Ramos (cell line): ENCODE data around the gene NPHS1.
"Not testable (repeated sequence)": the region's sequence is repeated elsewhere in the genome, so short reads cannot be mapped to it uniquely, and the experiment has no call there.

ENCODE experiments used
- in situ Hi-C: fragments of 300-500 bp; cut with MboI; formaldehyde crosslinking; loops from one replicate; pipeline ENCODE4 v1.14.3; 2022; ENCODE audit warnings: low sequenced_read_pairs; ENCODE audit not compliant: unreplicated experiment

Gene NPHS1

GRCh38 chr19:35822579-35822978 lies 29.7 kb downstream of the NPHS1 start:
- in situ Hi-C loops = no loop called here

GRCh38 chr19:35818445-35818844 lies 33.9 kb downstream of the NPHS1 start:
- in situ Hi-C loops = no loop called here

- in situ Hi-C loops = no loop called here
Measured at GRCh38 chr19:35816846-35817245, 35.5 kb downstream of the NPHS1 start.

DNA sequence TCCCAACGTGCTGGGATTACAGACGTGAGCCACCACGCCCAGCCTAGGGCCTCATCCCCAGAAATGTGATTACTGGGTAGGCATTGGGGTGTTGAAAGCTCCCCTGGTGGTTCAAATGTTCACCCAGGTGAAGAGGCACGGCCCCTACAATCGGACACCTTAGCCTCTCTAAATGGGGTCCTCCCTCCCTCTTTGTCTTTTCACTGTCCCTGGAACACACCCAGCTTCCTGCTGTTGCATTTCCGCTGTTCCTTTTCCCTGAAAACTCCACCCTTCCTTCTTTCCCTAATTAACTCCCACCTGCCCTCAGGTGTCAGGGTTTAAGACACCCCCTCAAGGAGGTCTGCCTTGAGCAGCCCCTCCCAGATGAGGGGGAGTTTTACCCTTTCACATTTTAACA lies 36.0 kb downstream of the NPHS1 start:
- in situ Hi-C loops = no loop called here

GRCh38 chr19:35813043-35813890 lies 39.0 kb downstream of the NPHS1 start:
- in situ Hi-C loops = no loop called here

DNA sequence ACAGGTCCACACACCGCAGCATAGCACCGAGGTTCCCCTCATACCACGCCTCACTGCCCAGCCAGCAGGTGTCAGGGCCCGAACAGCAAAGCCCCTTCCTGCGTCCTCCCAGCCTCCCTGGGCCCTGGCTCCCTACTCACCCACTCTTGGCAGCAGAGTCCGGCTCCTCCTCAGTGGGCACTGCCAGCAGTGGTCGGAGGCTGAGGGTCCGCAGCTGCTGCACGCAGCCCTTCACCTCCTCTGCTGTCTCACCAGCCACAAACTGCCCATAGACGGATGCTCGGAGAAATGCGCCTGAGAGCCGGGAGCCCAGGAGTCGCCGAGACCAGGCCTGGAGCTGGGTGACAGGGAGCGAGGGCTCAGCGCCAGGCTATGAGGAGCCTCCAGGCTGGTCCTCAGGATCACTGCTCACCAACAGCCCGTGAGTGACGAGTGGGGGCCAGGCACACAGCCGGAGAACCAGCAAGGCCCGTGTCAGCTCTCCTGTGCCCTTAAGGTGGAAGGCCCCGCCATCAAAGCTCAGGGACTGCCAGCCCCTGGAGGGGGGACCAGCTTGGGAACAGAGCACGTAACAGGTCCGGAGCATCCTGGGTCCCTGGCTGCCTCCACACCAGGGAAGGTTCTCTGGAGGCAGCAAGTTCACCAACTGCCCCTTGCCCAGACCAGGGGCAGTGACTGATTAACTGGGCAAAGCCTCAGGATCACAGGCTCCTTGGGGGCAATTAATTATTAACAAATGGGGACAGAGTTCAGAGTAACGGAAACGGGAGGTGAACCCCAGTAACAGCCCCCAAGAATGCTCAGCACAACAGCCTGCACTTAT lies 39.9 kb downstream of the NPHS1 start, which contains the start of gene PRODH2:
Gene PRODH2, minus strand, starts transcription at position 626 of the 823 bp plus-strand sequence. Its CDS starts 40 bp downstream, at position 586.
- in situ Hi-C loops = no loop called here

- in situ Hi-C loops = no loop called here
Measured at GRCh38 chr19:35811317-35812219, 40.7 kb downstream of the NPHS1 start.

DNA sequence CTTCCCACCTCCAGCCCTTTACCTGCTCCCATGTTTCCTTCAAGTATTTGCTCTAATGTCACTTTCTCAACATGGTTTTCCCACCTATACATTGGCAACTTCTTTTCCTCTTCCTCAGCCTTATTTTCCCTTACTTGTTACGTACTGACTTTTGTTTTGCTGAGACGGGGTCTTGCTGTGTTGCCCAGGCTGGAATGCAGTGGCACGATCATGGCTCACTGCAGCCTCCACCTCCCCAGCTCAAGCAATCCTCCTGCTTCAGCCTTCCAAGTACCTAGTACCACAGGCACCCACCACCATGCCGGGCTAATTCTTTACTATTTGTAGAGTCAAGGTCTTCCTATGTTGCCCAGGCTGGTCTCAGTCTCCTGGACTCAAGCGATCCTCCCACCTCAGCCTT lies 44.7 kb downstream of the NPHS1 start:
- in situ Hi-C loops = no loop called here

DNA sequence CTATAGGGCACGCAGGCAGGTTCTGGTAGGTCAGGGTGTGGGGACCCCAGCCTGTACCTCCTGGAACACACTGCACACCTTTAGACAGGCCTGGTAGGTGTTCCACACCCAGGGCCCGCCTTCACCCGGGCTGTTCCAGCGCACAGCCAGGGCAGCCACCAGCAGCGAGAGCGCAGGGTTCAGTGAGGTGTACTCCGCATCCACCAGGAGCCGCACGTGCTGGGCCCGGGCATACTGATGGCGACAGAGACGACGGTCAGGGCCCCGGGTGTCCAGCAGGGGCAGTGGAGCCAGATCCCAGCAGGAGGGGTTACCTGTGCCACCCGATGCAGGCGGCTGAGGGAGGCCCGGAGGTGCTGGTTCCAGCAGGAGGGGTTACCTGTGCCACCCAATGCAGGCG lies 45.7 kb downstream of the NPHS1 start:
- in situ Hi-C loops = no loop called here

- in situ Hi-C loops = no loop called here
Measured at GRCh38 chr19:35805526-35806102, 46.7 kb downstream of the NPHS1 start.

DNA sequence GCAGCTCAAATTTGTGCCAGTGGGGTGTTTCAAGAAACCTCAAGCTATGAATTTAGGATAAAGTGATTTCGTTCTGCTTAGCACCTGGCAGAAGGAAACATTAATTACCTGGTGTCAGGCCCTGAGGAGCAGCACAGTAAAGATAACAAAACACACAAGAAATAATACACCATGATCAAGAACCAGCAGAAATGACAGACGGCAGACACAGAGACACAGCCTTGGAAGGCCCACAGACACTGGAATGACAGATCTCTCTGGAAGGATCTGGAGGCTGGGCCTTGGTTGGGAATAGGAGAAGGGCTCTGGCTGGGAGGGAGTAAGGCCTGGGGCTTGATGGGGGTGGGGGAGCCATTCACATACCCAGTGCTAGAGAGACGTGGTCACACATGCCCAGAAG lies 50.5 kb downstream of the NPHS1 start:
- in situ Hi-C loops = no loop called here

GRCh38 chr19:35797663-35798062 lies 54.6 kb downstream of the NPHS1 start:
- in situ Hi-C loops = no loop called here

GRCh38 chr19:35796645-35797542 lies 55.4 kb downstream of the NPHS1 start:
- in situ Hi-C loops = no loop called here

DNA sequence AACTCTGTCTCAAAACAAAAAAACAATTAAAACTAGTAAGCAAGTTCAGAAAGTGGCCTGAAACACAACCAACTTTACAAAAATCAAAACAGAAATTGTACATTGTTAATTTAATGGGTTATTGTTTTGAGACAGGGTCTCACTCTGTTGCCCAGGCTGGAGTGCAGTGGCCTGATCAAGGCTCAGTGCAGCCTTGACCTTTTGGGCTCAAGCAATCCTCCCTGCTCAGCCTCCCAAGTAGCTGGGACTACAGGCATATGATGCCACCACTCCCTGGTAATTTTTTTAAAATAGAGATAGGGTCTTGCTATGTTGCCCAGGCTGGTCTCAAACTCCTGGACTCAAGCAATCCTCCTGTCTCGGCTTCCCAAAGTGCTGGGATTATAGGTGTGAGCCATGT lies 56.7 kb downstream of the NPHS1 start:
- in situ Hi-C loops = not testable (repeated sequence)

GRCh38 chr19:35793381-35794165 lies 58.7 kb downstream of the NPHS1 start:
- in situ Hi-C loops = no loop called here

- in situ Hi-C loops = no loop called here
Measured at GRCh38 chr19:35792888-35793287, 59.4 kb downstream of the NPHS1 start.

DNA sequence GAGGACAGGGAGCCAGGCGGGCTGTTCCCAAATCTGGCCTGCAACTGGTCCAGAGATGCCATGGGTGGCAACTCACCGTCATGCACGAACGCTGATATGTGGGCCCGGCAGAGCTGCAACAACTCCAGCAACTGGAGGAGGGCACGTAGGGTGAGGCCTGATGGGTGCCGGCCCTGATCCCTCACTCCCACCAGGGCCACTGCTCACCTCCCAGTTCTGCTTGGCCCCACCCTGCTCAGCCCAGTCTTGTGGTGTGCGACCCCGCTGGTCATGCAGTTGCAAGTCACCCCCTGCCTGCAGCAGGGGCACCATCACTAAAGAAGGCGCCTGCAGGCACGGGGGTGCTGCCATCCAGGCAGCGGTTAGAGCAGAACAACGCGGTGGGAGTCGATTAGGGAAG lies 60.0 kb downstream of the NPHS1 start:
- in situ Hi-C loops = no loop called here

DNA sequence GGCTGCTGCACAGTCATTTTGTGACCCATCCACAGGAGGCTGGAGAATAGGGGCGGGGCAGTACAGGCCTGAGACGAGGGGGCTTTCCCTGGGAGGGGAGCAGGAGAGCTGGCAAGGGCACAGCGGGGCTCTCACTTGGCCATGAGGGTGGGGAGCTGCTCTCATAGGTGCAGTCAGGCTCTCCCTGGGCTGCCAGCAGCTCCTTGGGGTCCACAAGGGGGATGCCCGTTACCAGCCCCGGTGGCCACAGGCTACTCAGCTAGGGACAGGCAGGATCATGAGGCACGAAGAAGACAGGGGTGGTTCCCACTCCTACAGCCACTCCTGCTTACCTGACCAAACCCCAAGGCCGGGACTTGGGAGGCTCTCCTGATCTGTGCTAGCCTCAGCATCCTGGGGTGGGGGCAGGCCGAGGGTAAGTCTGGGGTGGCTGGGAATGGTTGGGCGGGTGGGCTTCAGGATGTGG lies 60.5 kb downstream of the NPHS1 start:
- in situ Hi-C loops = no loop called here
